SK-N-SH (cell line): ENCODE results near the gene ADGRD2. TPM values are rescaled to one million over a fixed set of nuclear protein-coding genes. Genes with fewer than 3 reads are reported as not detected.

Experiments
- CTCF ChIA-PET: fragments of 300-600, 350-600 bp; formaldehyde crosslinking; extraction: SDS; loops from one replicate; lab custom pipeline; 2021; lab: Yijun Ruan, JAX
- POLR2A ChIA-PET: fragments of 350-600 bp; sonication (Branson Sonifier 250); formaldehyde crosslinking; extraction: SDS; loops from one replicate; lab custom pipeline; 2020; ENCODE audit warnings: antibody characterized with exemption, inconsistent platforms; lab: Yijun Ruan, JAX
- DNase-seq: peaks from one replicate; pipeline ENCODE4 v3.0.0; 2012
- H2AFZ ChIP-seq: fragments of 200-600 bp; sonication (generic); 2 replicates; pipeline ENCODE4 v1.8.1; 2016; ENCODE audit warnings: antibody characterized with exemption, mild to moderate bottlenecking, low read depth
- H3F3A ChIP-seq: fragments of 200-600 bp; sonication (generic); replicated peaks from 2 replicates; pipeline ENCODE3; 2016; ENCODE audit warnings: antibody characterized with exemption, mild to moderate bottlenecking; ENCODE audit not compliant: insufficient read depth
- H3K27ac ChIP-seq, 2 experiments: fragments of 200-500 bp in 1 of 2; fragments of 200-600 bp in 1 of 2; sonication (Bioruptor generic) in 1 of 2; sonication (generic), shearing (Covaris generic) in 1 of 2; 2 replicates each; pipeline versions ENCODE4 v1.5.1 to v1.6.1; 2014 to 2016; ENCODE audit warnings: low read depth in 2 of 2, inconsistent platforms in 1 of 2, low read length in 1 of 2, mild to moderate bottlenecking in 1 of 2, mixed read lengths in 1 of 2
- H3K27me3 ChIP-seq: fragments of 200-600 bp; sonication (generic), shearing (Covaris generic); 2 replicates; pipeline ENCODE4 v1.6.1; 2016; ENCODE audit warnings: mixed run types; ENCODE audit not compliant: insufficient read depth
- H3K36me3 ChIP-seq, 2 experiments: fragments of 200-500 bp in 1 of 2; fragments of 200-600 bp in 1 of 2; sonication (Bioruptor generic) in 1 of 2; sonication (generic) in 1 of 2; replicated peaks in 1 of 2; 2 replicates each; pipeline versions ENCODE3 to v1.5.1; 2014 to 2016; ENCODE audit warnings: low read length in 1 of 2, mild to moderate bottlenecking in 1 of 2; ENCODE audit not compliant: insufficient read depth in 2 of 2, control insufficient read depth in 1 of 2
- H3K4me1 ChIP-seq, 2 experiments: fragments of 200-500 bp in 1 of 2; fragments of 200-600 bp in 1 of 2; sonication (Bioruptor generic) in 1 of 2; sonication (generic), shearing (Covaris generic) in 1 of 2; 2 replicates each; pipeline versions ENCODE4 v1.5.1 to v1.6.1; 2014 to 2016; ENCODE audit warnings: low read depth in 1 of 2, low read length in 1 of 2, mixed run types in 1 of 2; ENCODE audit not compliant: insufficient read depth in 2 of 2, control insufficient read depth in 1 of 2
- H3K4me2 ChIP-seq: fragments of 200-600 bp; sonication (generic), shearing (Covaris generic); 2 replicates; pipeline ENCODE4 v1.6.1; 2017; ENCODE audit warnings: mixed run types
- H3K4me3 ChIP-seq, 2 experiments: fragments of 200-500 bp in 1 of 2; fragments of 200-600 bp in 1 of 2; sonication (Bioruptor generic) in 1 of 2; sonication (generic), shearing (Covaris generic) in 1 of 2; 2 replicates each; pipeline versions ENCODE4 v1.5.1 to v1.8.1; 2014 to 2016; ENCODE audit warnings: low read depth in 2 of 2, inconsistent platforms in 1 of 2, low read length in 1 of 2, mild to moderate bottlenecking in 1 of 2, mixed read lengths in 1 of 2, moderate library complexity in 1 of 2
- H3K79me2 ChIP-seq: fragments of 200-600 bp; sonication (generic); 2 replicates; pipeline ENCODE4 v1.8.1; 2017; ENCODE audit warnings: mild to moderate bottlenecking; ENCODE audit not compliant: insufficient read depth
- H3K9ac ChIP-seq: fragments of 200-600 bp; sonication (generic); 2 replicates; pipeline ENCODE4 v1.6.1; 2017; ENCODE audit warnings: mixed run types
- H3K9me2 ChIP-seq: fragments of 200-600 bp; sonication (generic); 2 replicates; pipeline ENCODE4 v1.6.1; 2017; ENCODE audit warnings: mixed run types
- H3K9me3 ChIP-seq: fragments of 200-600 bp; sonication (generic); 2 replicates; pipeline ENCODE4 v1.6.1; 2017; ENCODE audit warnings: mixed run types, mild to moderate bottlenecking, moderate library complexity
- H4K20me1 ChIP-seq: fragments of 200-600 bp; sonication (generic); 2 replicates; pipeline ENCODE4 v1.6.1; 2017; ENCODE audit warnings: mild to moderate bottlenecking, mixed run types; ENCODE audit not compliant: insufficient read depth
- CHD2 ChIP-seq: fragments of 150-350 bp; IDR thresholded peaks from 2 replicates; pipeline ENCODE4 v1.6.1; 2018; ENCODE audit warnings: low read length; ENCODE audit not compliant: partially characterized antibody
- CTCF ChIP-seq: fragments of 200-600 bp; sonication (generic); IDR thresholded peaks from 2 replicates; pipeline ENCODE4 v1.6.1; 2017; ENCODE audit warnings: antibody characterized with exemption, mild to moderate bottlenecking, moderate library complexity
- ELF1 ChIP-seq: IDR thresholded peaks from 2 replicates; pipeline ENCODE4 v1.4.0; 2012
- EP300 ChIP-seq, 2 experiments: IDR thresholded peaks; 2 replicates each; pipeline versions ENCODE4 v1.4.0 to v1.6.1; 2012; ENCODE audit warnings: borderline replicate concordance in 1 of 2, low read depth in 1 of 2, low read length in 1 of 2
- FOXJ3 ChIP-seq: sonication (generic); formaldehyde crosslinking; IDR thresholded peaks from 2 replicates; pipeline ENCODE4 v1.5.1; 2020; ENCODE audit warnings: mild to moderate bottlenecking, missing genetic modification reagents
- GATA2 ChIP-seq: sonication (generic); formaldehyde crosslinking; IDR thresholded peaks from 2 replicates; pipeline ENCODE4 v1.5.0; 2020; ENCODE audit warnings: mild to moderate bottlenecking, missing genetic modification reagents
- JUND ChIP-seq: IDR thresholded peaks from 2 replicates; pipeline ENCODE4 v1.4.0; 2012
- MXI1 ChIP-seq: IDR thresholded peaks from 2 replicates; pipeline ENCODE4 v1.6.1; 2012; ENCODE audit warnings: mild to moderate bottlenecking, low read depth, low read length, improper control_type of control experiment
- NRF1 ChIP-seq: IDR thresholded peaks from 2 replicates; pipeline ENCODE4 v1.6.1; 2012; ENCODE audit warnings: low read depth, mild to moderate bottlenecking, low read length
- PBX3 ChIP-seq: IDR thresholded peaks from 2 replicates; pipeline ENCODE4; 2012
- RAD21 ChIP-seq: IDR thresholded peaks from 2 replicates; pipeline ENCODE4 v1.6.1; 2012; ENCODE audit warnings: mild to moderate bottlenecking, low read length
- RFX5 ChIP-seq: IDR thresholded peaks from 2 replicates; pipeline ENCODE4 v1.6.1; 2012; ENCODE audit warnings: mild to moderate bottlenecking, improper control_type of control experiment, low read length
- SIN3A ChIP-seq: IDR thresholded peaks from 2 replicates; pipeline ENCODE4 v1.6.1; 2012; ENCODE audit warnings: low read depth, mild to moderate bottlenecking, low read length, moderate library complexity, borderline replicate concordance
- TCF12 ChIP-seq: IDR thresholded peaks from 2 replicates; pipeline ENCODE4 v1.4.0; 2012
- TEAD4 ChIP-seq: IDR thresholded peaks from 2 replicates; pipeline ENCODE4 v1.4.0; 2012; ENCODE audit warnings: mild to moderate bottlenecking, borderline replicate concordance; ENCODE audit not compliant: insufficient read depth
- YY1 ChIP-seq: IDR thresholded peaks from 2 replicates; pipeline ENCODE4 v1.4.0; 2012; ENCODE audit warnings: low read depth, mild to moderate bottlenecking
- WGBS: methylation state at CpG from one replicate; pipeline ENCODE4 v1.1.6; 2017; ENCODE audit warnings: low lambda C conversion rate; 5-methylcytosine and 5-hydroxymethylcytosine counted together
- polyA plus RNA-seq, 3 experiments: library from polyadenylated mRNA; depleted of rRNA; stranded (reverse); fragments of >200 nt; gene quantifications; 2 replicates each; pipeline ENCODE4 v1.2.3, GENCODE V29; 2012
- TF ChIP-seq, protein P1 (sequence below): fragments of 150-350 bp; IDR thresholded peaks from 2 replicates; pipeline ENCODE4 v1.6.1; 2017; ENCODE audit warnings: antibody characterized with exemption, low read length, low read depth, borderline replicate concordance

ADGRD2 gene
- polyA plus RNA-seq, 1 of the 3 experiments (the other 2 are of a cell fraction), result 0.05 TPM

- POLR2A ChIA-PET, result no interaction called here
- H3K9ac ChIP-seq, result no peak overlapping the region
- H3K27me3 ChIP-seq, result no peaks in the 10 kb centered on the region; the same call in 1 of the 2 replicates
- H3K9me2 ChIP-seq, result no peaks in the 10 kb centered on the region
- no peaks in the 10 kb centered on the region for H3F3A ChIP-seq
- no peak overlapping the region for H3K27ac ChIP-seq
- peaks cover 0 to 10% of the 10 kb centered on the region in 2 experiments; a peak in 1 of 4 replicates for H3K4me1 ChIP-seq
- WGBS, result 92% methylated on average over 13 of the region's 16 CpGs
- DNase-seq, result no peak
- H3K4me3 ChIP-seq, result no peak overlapping the region
- H2AFZ ChIP-seq, result no peak overlapping the region
- CTCF ChIA-PET, result no interaction called here
- TF ChIP-seq CHD2 (no peak), RAD21 (no peak), NRF1 (no peak), GATA2 (no peak), FOXJ3 (CRISPR knock-in tag) (no peak), YY1 (no peak), CTCF (no peak), ELF1 (no peak), JUND (no peak), RFX5 (no peak), TEAD4 (no peak), TCF12 (no peak), PBX3 (no peak), MXI1 (no peak), EP300 (IDR thresholded peaks at IDR 0.05; ENCODE audit: borderline replicate concordance in 1 of 2, low read depth in 1 of 2, low read length in 1 of 2) (no peak), SIN3A (no peak)
- TF ChIP-seq, protein P1, sequence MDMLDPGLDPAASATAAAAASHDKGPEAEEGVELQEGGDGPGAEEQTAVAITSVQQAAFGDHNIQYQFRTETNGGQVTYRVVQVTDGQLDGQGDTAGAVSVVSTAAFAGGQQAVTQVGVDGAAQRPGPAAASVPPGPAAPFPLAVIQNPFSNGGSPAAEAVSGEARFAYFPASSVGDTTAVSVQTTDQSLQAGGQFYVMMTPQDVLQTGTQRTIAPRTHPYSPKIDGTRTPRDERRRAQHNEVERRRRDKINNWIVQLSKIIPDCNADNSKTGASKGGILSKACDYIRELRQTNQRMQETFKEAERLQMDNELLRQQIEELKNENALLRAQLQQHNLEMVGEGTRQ, result no peak
- H3K4me2 ChIP-seq, result no peak overlapping the region
- H3K36me3 ChIP-seq, result no peaks in the 10 kb centered on the region
- H3K79me2 ChIP-seq, result no peaks in the 10 kb centered on the region
- no peaks in the 10 kb centered on the region for H3K9me3 ChIP-seq
- no peaks in the 10 kb centered on the region for H4K20me1 ChIP-seq
Observed at GRCh38 chr9:124479371-124479770, 29.1 kb downstream of the ADGRD2 start.
